ENCODE results near the gene LSAMP. TPM values are rescaled to one million over a fixed set of nuclear protein-coding genes. Genes with fewer than 3 reads are reported as not detected.
A peak's percentile ranks its signal among the peaks of the same experiment; 100 is the strongest.

Gene LSAMP
- total RNA-seq, 1 experiment from 2014 or later, result 45.1 TPM

GRCh38 chr3:116388867-116389385, 56.4 kb downstream of the LSAMP start:
- peak; percentile 95 for DNase-seq (ENCODE audit: low spot score)
- in situ Hi-C loops (cut with HindIII; ENCODE audit: low sequenced_read_pairs), result no loop called here

DNA sequence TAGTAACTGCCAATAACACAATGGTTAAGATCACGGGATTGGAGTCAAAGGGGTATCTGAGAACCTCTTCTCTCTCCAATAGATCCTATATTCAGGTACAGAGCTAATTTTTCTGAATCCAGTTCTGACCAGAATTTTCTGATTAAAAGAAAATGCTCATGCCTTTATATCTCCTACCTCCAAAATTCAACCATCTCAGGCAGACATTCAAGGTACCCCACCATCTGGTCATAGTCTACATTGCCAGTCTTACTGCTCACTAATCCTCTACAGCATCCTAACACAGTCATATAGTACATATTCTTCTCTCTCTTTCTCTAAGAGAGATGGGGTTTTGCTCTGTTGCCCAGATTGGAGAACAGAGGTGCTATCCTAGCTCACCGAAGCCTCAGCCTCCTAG, 59.1 kb downstream of the LSAMP start:
- in situ Hi-C loops (cut with HindIII; ENCODE audit: low sequenced_read_pairs), result no loop called here
- peak; percentile 64 for DNase-seq (ENCODE audit: low spot score)

- DNase-seq (ENCODE audit: low spot score), result no peak
- in situ Hi-C loops (cut with HindIII; ENCODE audit: low sequenced_read_pairs), result no loop called here
Measured at GRCh38 chr3:116384717-116385116, 60.6 kb downstream of the LSAMP start.

DNA sequence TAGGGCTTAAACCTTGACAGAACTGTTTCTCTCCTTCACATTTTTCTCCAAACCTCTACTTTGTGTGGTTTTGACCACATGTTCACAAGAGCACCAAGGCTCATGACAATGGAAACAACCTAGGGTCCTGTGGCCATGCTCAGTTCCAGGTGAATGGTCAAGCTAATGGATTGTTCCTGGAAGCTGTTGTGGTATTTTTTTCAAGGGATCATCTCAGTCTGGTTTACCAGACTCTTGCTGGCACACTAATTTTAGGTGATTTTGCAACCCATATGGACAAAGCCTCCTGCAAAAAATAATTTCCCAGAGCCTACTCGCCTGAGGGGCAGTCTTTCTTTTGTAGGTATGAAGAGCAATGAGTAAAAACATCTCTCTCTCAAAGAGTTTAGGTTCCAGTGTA, 67.2 kb downstream of the LSAMP start:
- in situ Hi-C loops (cut with HindIII; ENCODE audit: low sequenced_read_pairs), result no loop called here
- DNase-seq (ENCODE audit: low spot score), result peak; percentile 66

- in situ Hi-C loops (cut with HindIII; ENCODE audit: low sequenced_read_pairs), result no loop called here
- DNase-seq (ENCODE audit: low spot score), result no peak
Measured at GRCh38 chr3:116374901-116375300, 70.4 kb downstream of the LSAMP start.

DNA sequence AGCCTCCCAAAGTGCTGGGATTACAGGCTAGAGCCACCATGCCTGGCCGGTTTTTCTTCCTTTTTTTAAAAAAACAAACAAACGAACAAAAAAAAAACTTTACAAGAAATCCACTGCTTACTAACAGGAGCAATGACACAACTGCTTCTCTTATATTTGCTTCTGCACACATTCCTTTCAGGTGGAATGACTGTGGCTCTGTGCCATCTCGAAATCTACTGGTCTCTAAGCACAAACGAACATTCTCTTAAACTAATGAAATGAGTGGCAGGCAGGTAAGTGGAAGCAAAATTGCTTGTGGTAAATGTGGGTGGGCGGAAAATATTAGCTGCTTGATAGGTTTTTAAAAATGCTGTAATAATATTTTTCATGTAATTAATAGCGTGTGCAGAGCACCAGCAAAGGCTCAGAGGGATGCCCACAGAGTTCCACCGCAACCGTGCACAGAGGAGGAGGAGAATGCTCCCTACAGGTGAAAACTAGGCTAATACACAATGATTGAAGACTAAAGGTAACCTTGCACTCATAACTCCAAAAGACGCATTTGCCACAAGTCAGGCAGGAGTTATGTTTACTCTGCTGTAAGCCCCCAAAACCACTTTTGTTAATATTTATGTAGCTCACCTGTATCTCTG, 77.4 kb downstream of the LSAMP start:
- DNase-seq (ENCODE audit: low spot score), result peak; percentile 72

GRCh38 chr3:116356056-116356455, 89.2 kb downstream of the LSAMP start:
- in situ Hi-C loops (cut with HindIII; ENCODE audit: low sequenced_read_pairs), result no loop called here
- DNase-seq (ENCODE audit: low spot score), result no peak

More for the DNA sequence above, 77.4 kb downstream of the LSAMP start:
- in situ Hi-C loops (cut with HindIII; ENCODE audit: low sequenced_read_pairs), result no loop called here

GRCh38 chr3:116354382-116354781, 90.9 kb downstream of the LSAMP start:
- in situ Hi-C loops (cut with HindIII; ENCODE audit: low sequenced_read_pairs), result no loop called here
- no peak for DNase-seq (ENCODE audit: low spot score)

DNA sequence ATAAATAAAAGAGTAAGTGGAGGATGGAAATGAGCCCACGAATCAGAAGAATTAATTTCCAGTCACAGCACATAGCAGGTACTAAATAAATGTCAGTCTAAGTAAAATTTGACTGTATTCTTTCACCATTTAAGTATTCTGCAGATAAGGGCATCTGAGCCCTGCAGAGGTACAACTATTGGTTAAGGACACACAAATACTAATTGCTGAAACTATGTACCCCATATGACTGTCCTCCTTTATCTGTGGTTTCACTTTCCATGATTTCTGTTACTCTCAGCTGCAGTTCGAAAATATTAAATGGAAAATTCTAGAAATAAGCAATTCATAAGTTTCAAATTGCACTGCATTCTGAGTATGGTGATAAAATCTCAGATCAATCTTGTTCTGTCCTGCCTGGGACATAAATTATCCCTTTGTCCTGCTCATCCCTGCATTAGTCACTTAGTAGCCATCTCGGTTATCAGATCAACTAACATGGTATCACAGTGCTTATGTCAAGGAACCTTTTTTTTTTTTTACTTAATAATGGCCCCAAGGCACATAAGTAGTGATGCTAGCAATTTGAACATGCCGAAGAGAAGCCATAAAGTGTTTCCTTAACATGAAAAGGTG, 95.1 kb downstream of the LSAMP start:
- no peak for DNase-seq (ENCODE audit: low spot score)
- in situ Hi-C loops (cut with HindIII; ENCODE audit: low sequenced_read_pairs), result no loop called here

DNA sequence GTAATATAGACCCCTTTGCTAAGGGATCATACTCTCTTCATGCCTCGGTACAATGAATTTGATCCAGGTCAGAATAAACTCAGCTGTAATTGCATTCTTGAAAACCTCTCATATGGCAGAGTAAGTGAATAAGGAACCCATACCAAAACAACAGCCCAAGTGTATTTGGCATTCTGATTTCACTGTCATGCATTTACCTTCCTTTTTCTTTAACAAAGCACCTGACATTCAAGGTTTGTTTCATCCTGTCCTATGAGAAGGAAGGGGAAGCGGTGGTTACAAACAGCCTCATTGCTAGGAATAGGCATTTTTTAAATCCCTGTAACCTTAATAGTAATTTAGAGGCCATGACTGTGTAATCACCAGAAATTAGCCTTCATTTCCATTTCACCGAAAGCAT, 97.1 kb downstream of the LSAMP start:
- in situ Hi-C loops (cut with HindIII; ENCODE audit: low sequenced_read_pairs), result no loop called here

DNA sequence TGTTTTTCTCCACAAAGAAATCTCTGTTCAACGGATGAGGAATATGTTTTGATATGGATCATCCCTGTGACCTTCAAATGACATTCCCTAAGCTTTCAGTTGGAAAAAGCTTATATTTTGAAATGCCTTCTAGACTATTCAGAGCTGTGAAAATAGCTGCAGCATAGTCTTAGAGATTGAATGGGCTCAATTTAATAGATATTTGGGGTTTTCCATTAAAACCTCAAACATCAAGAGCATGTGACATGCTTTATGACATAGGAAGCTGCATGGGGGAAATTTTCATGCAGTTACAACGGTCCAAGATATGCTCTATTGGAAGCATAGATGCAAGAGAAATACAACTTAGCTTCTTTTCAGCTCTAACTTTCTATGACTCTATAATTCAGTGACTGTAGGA, 102.8 kb downstream of the LSAMP start:
- in situ Hi-C loops (cut with HindIII; ENCODE audit: low sequenced_read_pairs), result no loop called here
- DNase-seq (ENCODE audit: low spot score), result no peak

More for the DNA sequence above, 97.1 kb downstream of the LSAMP start:
- DNase-seq (ENCODE audit: low spot score), result no peak

DNA sequence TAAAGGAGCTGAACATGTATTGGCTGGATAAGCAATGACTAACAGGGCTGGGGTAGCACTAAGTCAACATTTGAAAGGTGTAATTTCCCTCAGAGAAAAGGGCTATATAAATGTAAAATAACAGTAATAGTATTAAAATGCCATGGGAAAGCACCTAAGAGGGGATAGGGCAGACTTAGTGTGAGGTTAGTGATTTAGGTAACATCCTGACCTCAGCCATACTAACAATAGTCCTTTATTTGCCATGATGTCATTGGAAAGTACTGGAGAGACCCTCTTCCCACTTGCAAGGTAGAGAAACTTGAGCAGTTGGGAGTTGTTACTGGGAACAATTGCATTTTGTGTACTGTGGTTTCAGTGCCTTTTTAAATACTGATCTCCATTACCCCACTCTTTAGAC, 103.4 kb downstream of the LSAMP start:
- DNase-seq (ENCODE audit: low spot score), result no peak
- in situ Hi-C loops (cut with HindIII; ENCODE audit: low sequenced_read_pairs), result no loop called here

GRCh38 chr3:116341381-116341780, 103.9 kb downstream of the LSAMP start:
- in situ Hi-C loops (cut with HindIII; ENCODE audit: low sequenced_read_pairs), result no loop called here
- DNase-seq (ENCODE audit: low spot score), result no peak

GRCh38 chr3:116340680-116341216, 104.5 kb downstream of the LSAMP start:
- DNase-seq (ENCODE audit: low spot score), result no peak

GRCh38 chr3:116339441-116340028, 105.8 kb downstream of the LSAMP start:
- DNase-seq (ENCODE audit: low spot score), result peak; percentile 76
- in situ Hi-C loops (cut with HindIII; ENCODE audit: low sequenced_read_pairs), result no loop called here

More at GRCh38 chr3:116340680-116341216, 104.5 kb downstream of the LSAMP start:
- in situ Hi-C loops (cut with HindIII; ENCODE audit: low sequenced_read_pairs), result no loop called here

DNA sequence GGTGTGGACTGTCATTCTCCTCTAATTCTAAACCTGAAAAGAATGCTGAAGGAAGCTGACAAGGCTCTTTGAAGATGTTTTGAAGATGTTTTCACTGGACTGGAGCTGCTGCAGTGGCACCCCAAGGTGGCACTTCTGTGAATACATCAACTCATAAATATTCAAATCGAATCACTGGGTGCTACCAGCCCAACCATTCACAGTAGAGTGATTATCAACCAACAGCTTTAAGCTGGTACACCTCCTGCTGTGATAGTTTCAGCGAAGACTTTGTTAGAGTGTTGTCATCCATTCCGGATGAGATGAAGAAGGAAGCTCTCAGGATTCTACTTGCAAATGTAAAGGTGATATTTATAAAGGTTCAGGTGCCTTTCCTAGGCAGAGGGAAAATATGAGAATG, 106.6 kb downstream of the LSAMP start:
- in situ Hi-C loops (cut with HindIII; ENCODE audit: low sequenced_read_pairs), result no loop called here

GRCh38 chr3:116337229-116337628, 108.1 kb downstream of the LSAMP start:
- in situ Hi-C loops (cut with HindIII; ENCODE audit: low sequenced_read_pairs), result no loop called here
- no peak for DNase-seq (ENCODE audit: low spot score)

More for the DNA sequence above, 106.6 kb downstream of the LSAMP start:
- peak; percentile 25 for DNase-seq (ENCODE audit: low spot score)

GRCh38 chr3:116331380-116331779, 113.9 kb downstream of the LSAMP start:
- in situ Hi-C loops (cut with HindIII; ENCODE audit: low sequenced_read_pairs), result no loop called here

GRCh38 chr3:116322750-116323375, 122.4 kb downstream of the LSAMP start:
- in situ Hi-C loops (cut with HindIII; ENCODE audit: low sequenced_read_pairs), result no loop called here
- DNase-seq (ENCODE audit: low spot score), result no peak

More at GRCh38 chr3:116331380-116331779, 113.9 kb downstream of the LSAMP start:
- DNase-seq (ENCODE audit: low spot score), result no peak

DNA sequence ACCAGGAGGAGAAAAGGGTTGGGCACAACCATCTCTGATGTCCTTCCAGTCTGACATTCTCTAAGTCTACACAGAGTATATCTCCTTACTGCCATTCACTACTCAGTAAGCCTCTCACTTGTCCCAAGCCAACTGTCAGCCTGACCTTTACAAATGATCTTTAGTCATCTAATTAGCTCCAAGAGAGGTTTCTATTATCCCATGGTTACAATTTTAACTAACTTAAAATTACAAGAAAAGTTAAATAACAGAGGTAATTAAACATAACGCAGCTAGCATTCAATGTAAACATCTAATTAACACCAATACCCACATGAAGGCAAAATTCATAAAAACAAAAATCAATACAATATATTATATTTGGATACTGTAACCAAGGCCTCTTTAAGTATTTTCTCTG, 126.9 kb downstream of the LSAMP start:
- no peak for DNase-seq (ENCODE audit: low spot score)
- in situ Hi-C loops (cut with HindIII; ENCODE audit: low sequenced_read_pairs), result no loop called here

Data from G401 (cell line).